HepG2 (cell line): ENCODE measurements around the gene TOX4. TPM values are rescaled to one million over a fixed set of nuclear protein-coding genes. Genes with fewer than 3 reads are reported as not detected.

ENCODE experiments used
- BCLAF1 ChIP-seq: fragments of 450-650 bp; IDR thresholded peaks from 2 replicates; pipeline ENCODE4 v1.6.1; 2017; ENCODE audit warnings: mild to moderate bottlenecking
- JUN ChIP-seq: sonication (generic); formaldehyde crosslinking; IDR thresholded peaks from 2 replicates; pipeline ENCODE4 v1.4.0; 2020; ENCODE audit warnings: mild to moderate bottlenecking, missing genetic modification reagents
- NPAS2 ChIP-seq: sonication (generic); formaldehyde crosslinking; IDR thresholded peaks from 2 replicates; pipeline ENCODE4 v1.8.0; 2022; ENCODE audit warnings: mild to moderate bottlenecking, missing genetic modification reagents, borderline replicate concordance
- PBX2 ChIP-seq: IDR thresholded peaks from 2 replicates; pipeline ENCODE4 v1.6.1; 2016; ENCODE audit warnings: control low read depth
- RBFOX2 ChIP-seq: fragments of 200-400 bp; formaldehyde crosslinking; IDR thresholded peaks from 2 replicates; pipeline ENCODE4 v1.6.1; 2017; ENCODE audit warnings: low read depth, mild to moderate bottlenecking, low read length
- SAFB2 ChIP-seq: sonication (generic); formaldehyde crosslinking; IDR thresholded peaks from 2 replicates; pipeline ENCODE4 v1.5.1; 2020; ENCODE audit warnings: missing genetic modification reagents, low read depth, mild to moderate bottlenecking, borderline replicate concordance
- TCF12 ChIP-seq, 2 experiments: fragments of 450-650 bp in 1 of 2; sonication (generic) in 1 of 2; formaldehyde crosslinking in 1 of 2; IDR thresholded peaks; 2 replicates each; pipeline versions ENCODE4 v1.6.1 to v1.8.0; 2017 to 2022; ENCODE audit warnings: antibody characterized with exemption in 1 of 2, mild to moderate bottlenecking in 1 of 2, missing genetic modification reagents in 1 of 2, moderate library complexity in 1 of 2
- TMF1 ChIP-seq: sonication (generic); formaldehyde crosslinking; IDR thresholded peaks from 2 replicates; pipeline ENCODE4 v1.8.1; 2022; ENCODE audit warnings: low read depth, missing genetic modification reagents
- ZBTB1 ChIP-seq: sonication (generic); formaldehyde crosslinking; IDR thresholded peaks from 2 replicates; pipeline ENCODE4 v1.4.0; 2020; ENCODE audit warnings: missing genetic modification reagents, borderline replicate concordance
- ZNF232 ChIP-seq: sonication (generic); formaldehyde crosslinking; IDR thresholded peaks from 2 replicates; pipeline ENCODE4 v1.4.0; 2020; ENCODE audit warnings: missing genetic modification reagents, borderline replicate concordance
- ZNF468 ChIP-seq: sonication (generic); formaldehyde crosslinking; IDR thresholded peaks from 2 replicates; pipeline ENCODE4 v1.8.0; 2022; ENCODE audit warnings: mild to moderate bottlenecking, moderate library complexity, missing genetic modification reagents
- ZNF530 ChIP-seq: sonication (generic); formaldehyde crosslinking; IDR thresholded peaks from 2 replicates; pipeline ENCODE4 v1.5.0; 2020; ENCODE audit warnings: low read depth, mild to moderate bottlenecking, missing genetic modification reagents
- ZNF597 ChIP-seq: sonication (generic); formaldehyde crosslinking; IDR thresholded peaks from 2 replicates; pipeline ENCODE4 v1.5.0; 2020; ENCODE audit warnings: missing genetic modification reagents
- ZNF746 ChIP-seq: sonication (generic); formaldehyde crosslinking; IDR thresholded peaks from 2 replicates; pipeline ENCODE4 v1.8.0; 2022; ENCODE audit warnings: mild to moderate bottlenecking, missing genetic modification reagents
- ZSCAN29 ChIP-seq: sonication (generic); formaldehyde crosslinking; conservative IDR thresholded peaks from 2 replicates; pipeline ENCODE4 v1.4.0; 2020; ENCODE audit warnings: mild to moderate bottlenecking, missing genetic modification reagents
- polyA plus RNA-seq, 8 experiments: library from polyadenylated mRNA; depleted of rRNA in 3 of 8; stranded (reverse) in 7 of 8; unstranded in 1 of 8; fragments of >200 nt; fragmentation: Illumina TruSeq in 4 of 8; extraction: Trizol in 4 of 8; gene quantifications; 2 replicates each; pipeline versions ENCODE4 v1.2.1 to v1.2.3, GENCODE V29; 2011 to 2016; ENCODE audit warnings: low read depth in 4 of 8, missing spikeins in 1 of 8, mixed read lengths in 1 of 8; ENCODE audit not compliant: insufficient read depth in 1 of 8
- total RNA-seq, 5 experiments: library from RNA; depleted of rRNA; stranded (reverse); fragments of >200 nt; fragmentation: Illumina TruSeq; extraction: Trizol; gene quantifications; 2 replicates each; pipeline ENCODE4 v1.2.3, GENCODE V29; 2016; ENCODE audit warnings: low read depth in 1 of 5
- TF ChIP-seq, protein P1 (sequence below): sonication (generic); formaldehyde crosslinking; IDR thresholded peaks from 2 replicates; pipeline ENCODE4 v1.4.0; 2020; ENCODE audit warnings: missing genetic modification reagents, mild to moderate bottlenecking, borderline replicate concordance

Gene TOX4
- total and polyA plus RNA-seq, 2 of the 13 experiments (the other 11 are each of a cell fraction or from before 2014, with no cell fraction given) = 71.8 to 163 TPM

GRCh38 chr14:21437063-21437901 is 39.7 kb upstream of the TOX4 start (continued):
- TF ChIP-seq ZNF232 (CRISPR knock-in tag) (peak; percentile 25; the same call in 1 of the 2 replicates), JUN (CRISPR knock-in tag) (no peak), ZNF597 (CRISPR knock-in tag) (no peak), BCLAF1 (no peak), ZNF530 (no peak), ZNF468 (no peak), SAFB2 (CRISPR knock-in tag) (peak; percentile 26; the same call in 1 of the 2 replicates), ZBTB1 (CRISPR knock-in tag) (no peak), RBFOX2 (peak; percentile 78), PBX2 (CRISPR knock-in tag) (peak; percentile 100), TCF12 (IDR thresholded peaks at IDR 0.05) (no peak), TCF12 (CRISPR knock-in tag; IDR thresholded peaks at IDR 0.05) (0 out of 2 replicates have a peak, but pooled peaks have one; percentile 20), ZSCAN29 (CRISPR knock-in tag) (no peak), TMF1 (CRISPR knock-in tag) (peak; percentile 92), ZNF746 (CRISPR knock-in tag) (peak; percentile 91), NPAS2 (CRISPR knock-in tag) (no peak)
- TF ChIP-seq, protein P1, sequence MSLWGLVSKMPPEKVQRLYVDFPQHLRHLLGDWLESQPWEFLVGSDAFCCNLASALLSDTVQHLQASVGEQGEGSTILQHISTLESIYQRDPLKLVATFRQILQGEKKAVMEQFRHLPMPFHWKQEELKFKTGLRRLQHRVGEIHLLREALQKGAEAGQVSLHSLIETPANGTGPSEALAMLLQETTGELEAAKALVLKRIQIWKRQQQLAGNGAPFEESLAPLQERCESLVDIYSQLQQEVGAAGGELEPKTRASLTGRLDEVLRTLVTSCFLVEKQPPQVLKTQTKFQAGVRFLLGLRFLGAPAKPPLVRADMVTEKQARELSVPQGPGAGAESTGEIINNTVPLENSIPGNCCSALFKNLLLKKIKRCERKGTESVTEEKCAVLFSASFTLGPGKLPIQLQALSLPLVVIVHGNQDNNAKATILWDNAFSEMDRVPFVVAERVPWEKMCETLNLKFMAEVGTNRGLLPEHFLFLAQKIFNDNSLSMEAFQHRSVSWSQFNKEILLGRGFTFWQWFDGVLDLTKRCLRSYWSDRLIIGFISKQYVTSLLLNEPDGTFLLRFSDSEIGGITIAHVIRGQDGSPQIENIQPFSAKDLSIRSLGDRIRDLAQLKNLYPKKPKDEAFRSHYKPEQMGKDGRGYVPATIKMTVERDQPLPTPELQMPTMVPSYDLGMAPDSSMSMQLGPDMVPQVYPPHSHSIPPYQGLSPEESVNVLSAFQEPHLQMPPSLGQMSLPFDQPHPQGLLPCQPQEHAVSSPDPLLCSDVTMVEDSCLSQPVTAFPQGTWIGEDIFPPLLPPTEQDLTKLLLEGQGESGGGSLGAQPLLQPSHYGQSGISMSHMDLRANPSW = no peak
